ENCODE results near the gene CORO7. TPM values are rescaled to one million over a fixed set of nuclear protein-coding genes. Genes with fewer than 3 reads are reported as not detected.

CORO7 gene
- total and polyA plus RNA-seq, 11 donors, result 7.2 to 39.7 (median 10.1) TPM

- H3K4me1 ChIP-seq, result peaks cover 11 to 59% (median 42%) of the 10 kb centered on the region in 12 donors
- 3 to 4% (median 4%) methylated on average over 33 of the region's 33 CpGs for WGBS, 4 donors
- no peaks in the 10 kb centered on the region for H3K36me3 ChIP-seq
- DNase-seq (peak in 1 of 5 donors; percentile 59), ATAC-seq (peak in 2 of 4 donors; percentile 0 to 1)
- H3K27me3 ChIP-seq, result peaks cover 0 to 32% (median 0%) of the 10 kb centered on the region in 9 donors
- H3K27ac ChIP-seq, result peak overlapping the region; percentile 69 to 99 (median 92)
- H3K9me3 ChIP-seq, result no peaks in the 10 kb centered on the region
- intact Hi-C loops (cut with DNase I), result no loop called here
- no peak for TF ChIP-seq POLR2A (IDR thresholded peaks at IDR 0.05)
- TF ChIP-seq CTCF (IDR thresholded peaks at IDR 0.05), result no peak
- H3K4me3 ChIP-seq, result peak overlapping the region; percentile 16 to 92 (median 69)
Observed at GRCh38 chr16:4314532-4315185, 101.7 kb downstream of the CORO7 start.

GRCh38 chr16:4313563-4314531 lies 102.5 kb downstream of the CORO7 start:
- H3K27ac ChIP-seq, result peak overlapping the region in 1 of 12 donors; percentile 96

GRCh38 chr16:4309833-4310266 lies 106.5 kb downstream of the CORO7 start:
- TF ChIP-seq CTCF (IDR thresholded peaks at IDR 0.05) (peak; percentile 37 to 70 (median 55)), POLR2A (IDR thresholded peaks at IDR 0.05) (no peak)
- H3K27me3 ChIP-seq, result peaks cover 0 to 16% (median 0%) of the 10 kb centered on the region in 9 donors
- ATAC-seq (peak; percentile 13 to 60 (median 22)), DNase-seq (peak in 4 of 5 donors; percentile 64 to 79 (median 73))
- no peak overlapping the region for H3K4me3 ChIP-seq
- peaks cover 0 to 35% (median 26%) of the 10 kb centered on the region in 12 donors for H3K4me1 ChIP-seq
- no peaks in the 10 kb centered on the region for H3K36me3 ChIP-seq
- H3K27ac ChIP-seq, result peak overlapping the region in 9 of 12 donors; percentile 19 to 70 (median 62)
- no peaks in the 10 kb centered on the region for H3K9me3 ChIP-seq
- WGBS, 4 donors, result 33 to 48% (median 35%) methylated on average over 4 to 11 of the region's 11 CpGs
- intact Hi-C loops (cut with DNase I), result no loop called here

More at GRCh38 chr16:4313563-4314531, 102.5 kb downstream of the CORO7 start:
- peak overlapping the region in 1 of 12 donors; percentile 9 for H3K4me3 ChIP-seq
- ATAC-seq (peak in 1 of 4 donors; percentile 2), DNase-seq (no peak)
- H3K9me3 ChIP-seq, result no peaks in the 10 kb centered on the region
- H3K4me1 ChIP-seq, result peaks cover 3 to 53% (median 35%) of the 10 kb centered on the region in 12 donors
- H3K27me3 ChIP-seq, result peaks cover 0 to 32% (median 0%) of the 10 kb centered on the region in 9 donors
- intact Hi-C loops (cut with DNase I), result loop anchor here in 1 of 10 donors (2.0 kb wide), 1 partner anchor 13 kb away; no protein-coding TSS in a partner anchor
- TF ChIP-seq CTCF (IDR thresholded peaks at IDR 0.05), result peak; percentile 39 to 79 (median 58)
- TF ChIP-seq POLR2A (IDR thresholded peaks at IDR 0.05), result no peak
- 17 to 23% (median 19%) methylated on average over 31 to 43 of the region's 43 CpGs for WGBS, 4 donors
- no peaks in the 10 kb centered on the region for H3K36me3 ChIP-seq
